ENCODE data around the gene MYH14. TPM values are rescaled to one million over a fixed set of nuclear protein-coding genes. Genes with fewer than 3 reads are reported as not detected.

MYH14 gene
- total RNA-seq, 1 experiment from 2014 or later: not detected

- POLR2A ChIA-PET: no interaction called here
- Mint-ChIP-seq H3K9me3 (ENCODE audit: unreplicated experiment) (peaks cover 44% of the 10 kb centered on the region), H3K4me3 (ENCODE audit: unreplicated experiment) (no peak overlapping the region), H3K36me3 (ENCODE audit: insufficient read depth, unreplicated experiment) (no peaks in the 10 kb centered on the region), H3K27me3 (ENCODE audit: insufficient read depth, unreplicated experiment) (no peaks in the 10 kb centered on the region), H3K4me1 (ENCODE audit: insufficient read depth, unreplicated experiment) (no peaks in the 10 kb centered on the region), H3K27ac (ENCODE audit: low read depth, unreplicated experiment) (no peak overlapping the region)
- DNase-seq (ENCODE audit: unreplicated experiment): no peak
- CTCF ChIA-PET: no interaction called here
- no peak for TF ChIP-seq CTCF (IDR thresholded peaks at IDR 0.05; ENCODE audit: unreplicated experiment)
- BruUV-seq (replicated peaks): no TSS peak
- intact Hi-C loops (cut with micrococcal nuclease): no loop called here
These were observed 12.2 kb upstream of the MYH14 start for GRCh38 chr19:50191216-50191615.

GRCh38 chr19:50192463-50193211, 10.8 kb upstream of the MYH14 start:
- DNase-seq (ENCODE audit: unreplicated experiment): no peak
- CTCF ChIA-PET: interaction anchor here (0.6 kb wide), 3 partner anchors 24 to 481 kb away, joined by 3 read pairs; no protein-coding TSS in a partner anchor
- Mint-ChIP-seq H3K36me3 (ENCODE audit: insufficient read depth, unreplicated experiment) (no peaks in the 10 kb centered on the region), H3K4me3 (ENCODE audit: unreplicated experiment) (no peak overlapping the region), H3K27ac (ENCODE audit: low read depth, unreplicated experiment) (no peak overlapping the region), H3K27me3 (ENCODE audit: insufficient read depth, unreplicated experiment) (no peaks in the 10 kb centered on the region), H3K4me1 (ENCODE audit: insufficient read depth, unreplicated experiment) (no peaks in the 10 kb centered on the region), H3K9me3 (ENCODE audit: unreplicated experiment) (peaks cover 58% of the 10 kb centered on the region)
- intact Hi-C loops (cut with micrococcal nuclease): no loop called here
- POLR2A ChIA-PET: interaction anchor here (0.6 kb wide), 1 partner anchor 798 kb away, joined by 3 read pairs; no protein-coding TSS in a partner anchor
- TF ChIP-seq CTCF (IDR thresholded peaks at IDR 0.05; ENCODE audit: unreplicated experiment): no peak
- no TSS peak for BruUV-seq (replicated peaks)

GRCh38 chr19:50195224-50195623, 8.2 kb upstream of the MYH14 start:
- no peak for TF ChIP-seq CTCF (IDR thresholded peaks at IDR 0.05; ENCODE audit: unreplicated experiment)
- H3K36me3 Mint-ChIP-seq (ENCODE audit: insufficient read depth, unreplicated experiment): no peaks in the 10 kb centered on the region
- no peaks in the 10 kb centered on the region for H3K4me1 Mint-ChIP-seq (ENCODE audit: insufficient read depth, unreplicated experiment)
- H3K27ac Mint-ChIP-seq (ENCODE audit: low read depth, unreplicated experiment): no peak overlapping the region
- no TSS peak for BruUV-seq (replicated peaks)
- no peaks in the 10 kb centered on the region for H3K27me3 Mint-ChIP-seq (ENCODE audit: insufficient read depth, unreplicated experiment)
- peaks cover 51% of the 10 kb centered on the region for H3K9me3 Mint-ChIP-seq (ENCODE audit: unreplicated experiment)
- DNase-seq (ENCODE audit: unreplicated experiment): no peak
- ChIA-PET POLR2A (no interaction called here), CTCF (interaction anchor here (0.6 kb wide), 2 partner anchors 11 to 392 kb away, joined by 3 read pairs; no protein-coding TSS in a partner anchor)
- intact Hi-C loops (cut with micrococcal nuclease): no loop called here
- H3K4me3 Mint-ChIP-seq (ENCODE audit: unreplicated experiment): no peak overlapping the region

GRCh38 chr19:50196322-50196932, 7.0 kb upstream of the MYH14 start:
- no TSS peak for BruUV-seq (replicated peaks)
- Mint-ChIP-seq H3K36me3 (ENCODE audit: insufficient read depth, unreplicated experiment) (no peaks in the 10 kb centered on the region), H3K27ac (ENCODE audit: low read depth, unreplicated experiment) (no peak overlapping the region), H3K4me3 (ENCODE audit: unreplicated experiment) (no peak overlapping the region), H3K4me1 (ENCODE audit: insufficient read depth, unreplicated experiment) (no peaks in the 10 kb centered on the region), H3K9me3 (ENCODE audit: unreplicated experiment) (peaks cover 42% of the 10 kb centered on the region), H3K27me3 (ENCODE audit: insufficient read depth, unreplicated experiment) (no peaks in the 10 kb centered on the region)
- no peak for DNase-seq (ENCODE audit: unreplicated experiment)
- TF ChIP-seq CTCF (IDR thresholded peaks at IDR 0.05; ENCODE audit: unreplicated experiment): no peak
- intact Hi-C loops (cut with micrococcal nuclease): no loop called here
- ChIA-PET CTCF (no interaction called here), POLR2A (no interaction called here)
